HG02798 (cell line): ENCODE results near the gene SHISA7.

Experiments used
- ATAC-seq: cut with Tn5 transposase; IDR thresholded peaks from one replicate; pipeline ENCODE4 v1.9.1; 2021; ENCODE audit warnings: mild to moderate bottlenecking; ENCODE audit not compliant: unreplicated experiment, poor library complexity

Gene SHISA7

DNA sequence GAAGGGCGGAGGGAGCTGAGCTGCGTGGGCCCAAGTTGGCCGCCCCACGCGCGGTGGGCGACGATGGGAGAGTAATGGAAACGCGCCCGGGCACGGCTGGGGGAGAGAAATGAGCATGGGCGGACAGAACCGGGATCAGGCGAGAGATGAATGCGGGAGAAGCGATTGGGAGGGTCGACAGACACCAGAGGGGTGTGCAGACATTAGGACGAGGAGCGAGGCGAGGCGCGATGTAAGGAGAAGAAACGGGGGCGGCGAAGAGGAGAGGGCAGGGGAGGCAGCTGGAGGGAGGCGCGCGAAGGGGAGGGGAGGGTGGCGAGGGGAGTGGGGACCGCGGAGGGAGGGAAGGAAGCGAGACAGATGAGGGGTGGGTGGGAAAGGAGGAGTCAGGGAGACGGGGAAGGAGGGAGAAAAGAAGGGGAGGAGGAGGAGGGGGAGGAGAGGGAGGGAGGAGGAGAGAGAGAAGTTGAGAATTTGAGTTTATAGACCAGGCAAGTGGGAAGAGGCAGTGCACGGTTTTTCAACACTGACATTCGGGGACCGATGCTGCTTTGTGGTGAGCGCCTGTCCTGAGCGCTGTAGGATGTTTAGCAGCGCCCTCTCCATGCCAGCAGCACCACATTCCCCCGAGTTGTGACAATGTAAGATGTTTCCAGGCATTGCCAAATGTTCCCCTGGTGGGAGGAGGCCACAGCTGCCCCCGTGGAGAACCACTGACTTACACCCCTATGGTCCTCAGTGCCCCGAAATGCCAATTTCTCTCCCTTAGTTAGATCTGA lies at the start of gene SHISA7:
SHISA7 (minus strand) TSS at position 256 of the 779 bp plus-strand sequence. CDS start 437 bp downstream, outside the sequence.
- ATAC-seq: no peak

GRCh38 chr19:55492362-55492944 lies 49.4 kb upstream of the SHISA7 start:
- ATAC-seq: no peak

GRCh38 chr19:55491546-55492360 lies 48.7 kb upstream of the SHISA7 start:
- no peak for ATAC-seq

- ATAC-seq: no peak
These were observed 47.7 kb upstream of the SHISA7 start for GRCh38 chr19:55490478-55491432.

- ATAC-seq: no peak
These were observed 46.8 kb upstream of the SHISA7 start for GRCh38 chr19:55489711-55490477.

GRCh38 chr19:55488986-55489710 lies 46.0 kb upstream of the SHISA7 start:
- ATAC-seq: no peak

GRCh38 chr19:55487924-55488687 lies 45.0 kb upstream of the SHISA7 start, which contains the start of gene SSC5D:
Gene SSC5D, plus strand, starts transcription at chr19:55488436. Its CDS starts 154 bp downstream, at chr19:55488590.
- no peak for ATAC-seq

DNA sequence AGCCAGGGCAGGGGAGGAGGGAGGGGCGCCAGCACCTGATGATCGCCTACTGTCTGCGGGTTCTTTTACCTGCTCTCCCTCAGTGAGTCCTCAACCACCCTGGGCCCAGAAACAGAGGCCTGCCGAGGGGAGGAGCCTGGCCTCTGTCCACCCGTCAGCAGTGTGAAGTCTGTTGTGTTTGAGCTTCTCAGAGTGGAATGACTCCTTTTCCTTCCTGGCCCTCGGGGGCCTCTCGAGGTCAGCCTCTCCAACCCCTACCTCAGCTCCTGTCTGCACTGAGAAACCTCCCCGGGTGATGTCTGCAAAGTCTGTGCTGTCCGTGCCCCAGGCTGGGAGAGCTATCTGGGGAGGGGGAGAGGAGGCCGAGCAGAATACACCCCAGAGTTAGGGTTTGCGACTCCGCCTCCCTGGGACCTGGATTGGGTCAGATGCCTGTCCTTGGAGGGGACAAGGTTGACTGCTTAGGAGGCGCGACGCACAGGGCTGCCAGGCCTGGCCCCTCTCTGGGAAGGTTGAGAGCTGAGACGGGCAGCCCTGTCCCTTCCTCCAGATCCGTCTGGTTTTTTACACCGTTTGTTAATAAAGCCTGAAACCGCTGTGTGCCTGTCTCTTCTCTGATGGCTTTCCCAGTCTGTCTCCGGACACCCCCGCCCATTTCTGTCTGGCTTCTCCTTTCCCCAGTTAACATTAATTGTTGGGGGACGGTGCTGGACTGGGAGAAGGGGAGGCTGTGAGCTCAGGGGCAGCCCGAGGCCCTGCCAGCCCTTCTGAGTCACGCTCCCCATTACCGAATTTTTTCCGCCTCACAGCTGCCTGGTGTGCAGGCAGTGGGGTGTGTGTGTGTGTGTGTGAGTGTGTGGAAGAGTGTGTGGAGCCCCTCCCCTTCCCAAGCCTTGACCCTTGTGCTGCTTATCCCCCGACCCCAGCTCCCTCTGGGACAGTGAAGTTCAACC lies 44.1 kb upstream of the SHISA7 start:
- ATAC-seq: no peak

- no peak for ATAC-seq
These were observed 43.2 kb upstream of the SHISA7 start for GRCh38 chr19:55486043-55486970.

DNA sequence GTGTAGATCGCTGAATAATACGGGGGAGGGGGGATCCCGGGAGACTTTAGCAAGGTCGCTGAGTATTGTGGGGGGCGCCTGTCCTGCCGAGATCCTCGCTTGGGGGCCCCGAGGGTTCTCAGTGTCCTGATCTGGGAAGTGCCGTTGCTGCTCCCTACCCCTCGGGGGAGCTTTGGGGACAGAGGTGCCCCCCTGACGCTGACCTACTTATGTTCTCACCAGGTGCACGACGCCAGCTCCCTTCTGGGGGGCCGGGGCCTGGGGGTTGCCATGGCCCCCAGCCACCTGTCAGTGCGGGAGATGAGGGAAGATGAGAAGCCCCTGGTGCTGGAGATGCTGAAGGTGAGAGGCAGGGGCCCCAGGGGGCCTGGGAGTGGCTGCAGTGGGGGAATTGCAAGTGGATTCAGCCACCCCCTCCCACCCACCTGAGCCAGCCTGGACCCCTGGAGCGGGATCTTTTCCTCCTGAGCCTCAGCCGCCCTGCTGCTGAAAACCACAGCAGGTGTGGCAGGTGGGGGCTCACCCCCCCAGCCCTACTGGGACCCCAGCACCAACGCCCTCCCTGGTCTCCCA lies 42.4 kb upstream of the SHISA7 start:
- no peak for ATAC-seq

DNA sequence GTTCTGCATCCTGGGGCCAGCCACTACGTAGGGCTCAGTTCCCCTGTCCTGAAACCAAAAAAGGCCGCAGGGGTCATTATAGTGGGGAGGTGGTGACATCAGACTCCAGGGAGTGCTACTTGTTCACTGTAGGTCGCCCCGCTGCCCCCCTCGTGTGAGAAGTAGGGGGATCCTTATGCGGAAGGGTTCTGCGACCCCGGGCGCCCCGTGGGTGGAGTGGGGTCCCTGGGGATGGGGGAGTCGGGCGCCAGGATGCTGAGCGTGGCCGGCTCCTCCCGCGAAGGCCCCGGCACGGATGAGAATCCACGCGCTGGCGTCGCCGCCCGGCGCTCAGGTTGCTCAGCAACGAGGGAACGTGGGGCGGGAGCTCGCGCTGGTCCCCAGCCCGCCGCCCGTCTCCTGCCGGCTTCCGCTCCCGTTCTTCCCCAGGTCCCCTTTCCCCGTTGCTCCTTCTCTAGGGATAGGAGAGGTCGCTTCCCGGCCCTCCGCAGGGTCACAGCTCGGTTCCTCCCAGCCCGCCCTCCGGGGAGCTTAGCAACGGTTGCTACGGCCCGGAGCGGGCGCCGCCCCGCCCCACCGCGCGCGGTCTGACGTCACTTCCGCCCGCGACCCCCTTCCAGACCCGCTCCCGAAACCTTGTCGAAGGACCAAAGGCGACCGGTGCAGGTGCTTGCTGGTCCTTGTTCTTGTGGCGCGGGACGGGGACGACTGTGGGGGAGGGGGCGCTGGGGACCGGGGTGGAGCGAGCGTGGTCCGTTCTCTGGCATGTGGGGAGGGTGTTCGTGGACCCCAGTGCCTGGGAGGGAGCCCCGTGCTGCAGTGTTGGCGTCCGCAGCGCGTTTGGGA lies 41.7 kb upstream of the SHISA7 start, which contains the start of gene NAT14:
NAT14 (plus strand) TSS at position 596 of the 846 bp plus-strand sequence. CDS start 521 bp downstream, outside the sequence.
- no peak for ATAC-seq

- no peak for ATAC-seq
These were observed 40.8 kb upstream of the SHISA7 start for GRCh38 chr19:55483706-55484592.

DNA sequence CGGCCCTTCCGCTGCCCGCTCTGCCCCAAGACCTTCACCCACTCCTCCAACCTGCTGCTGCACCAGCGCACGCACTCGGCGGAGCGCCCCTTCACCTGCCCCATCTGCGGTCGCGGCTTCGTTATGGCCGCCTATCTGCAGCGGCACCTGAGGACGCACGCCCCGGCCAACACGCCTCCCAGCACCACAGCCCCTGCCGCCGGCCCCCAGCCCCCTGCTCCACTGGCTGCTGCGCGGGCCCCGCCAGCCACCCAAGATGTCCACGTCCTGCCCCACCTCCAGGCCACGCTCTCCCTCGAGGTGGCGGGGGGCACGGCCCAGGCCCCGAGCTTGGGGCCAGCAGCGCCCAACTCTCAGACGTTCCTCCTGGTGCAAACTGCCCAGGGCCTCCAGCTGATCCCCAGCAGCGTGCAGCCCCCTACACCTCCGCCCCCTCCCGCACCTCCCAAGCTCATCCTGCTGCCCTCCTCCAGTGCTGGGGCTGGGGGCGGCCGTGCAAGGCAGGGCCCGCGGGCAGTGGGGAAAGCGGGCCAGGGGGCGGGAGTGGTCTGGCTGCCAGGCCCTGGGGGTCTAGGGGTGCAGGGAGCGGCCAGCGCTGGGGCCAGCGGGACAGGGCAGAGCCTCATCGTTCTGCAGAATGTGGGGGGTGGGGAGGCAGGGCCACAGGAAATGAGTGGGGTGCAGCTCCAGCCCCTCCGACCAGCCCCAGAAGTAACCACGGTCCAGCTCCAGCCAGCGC lies 40.0 kb upstream of the SHISA7 start:
- ATAC-seq: no peak
